CD4-positive, alpha-beta T cell treated with Interleukin-12 subunit alpha and Interleukin-12 subunit beta, for 1 hour (primary cell): Measurements from ENCODE around the gene PMM2.
"Not testable (repeated sequence)": the region's sequence is repeated elsewhere in the genome, so short reads cannot be mapped to it uniquely, and the experiment has no call there.

Source experiments
- DNase-seq: peaks from one replicate; pipeline ENCODE4 v3.0.0-alpha.2; 2020

The PMM2 gene

GRCh38 chr16:8868416-8869211, 71.0 kb downstream of the PMM2 start, which contains the start of gene CARHSP1:
TSS of gene CARHSP1 (minus strand) at chr16:8869006. CDS start at chr16:8859328, 9,678 bp downstream.
- DNase-seq, result peak; percentile 81

GRCh38 chr16:8869212-8869987, 71.8 kb downstream of the PMM2 start:
- DNase-seq, result no peak

GRCh38 chr16:8869988-8870241, 72.3 kb downstream of the PMM2 start:
- not testable (repeated sequence) for DNase-seq

- no peak for DNase-seq
Measured at GRCh38 chr16:8872071-8872470, 74.4 kb downstream of the PMM2 start.

GRCh38 chr16:8872967-8873865, 75.6 kb downstream of the PMM2 start:
- DNase-seq, result no peak

GRCh38 chr16:8873866-8874195, 76.2 kb downstream of the PMM2 start:
- DNase-seq, result not testable (repeated sequence)

- DNase-seq, result no peak
Measured at GRCh38 chr16:8874388-8874787, 76.7 kb downstream of the PMM2 start.

- not testable (repeated sequence) for DNase-seq
Measured at GRCh38 chr16:8875317-8875716, 77.7 kb downstream of the PMM2 start.

- DNase-seq, result peak; percentile 11
Measured at GRCh38 chr16:8877894-8878522, 80.4 kb downstream of the PMM2 start.

GRCh38 chr16:8878523-8878911, 80.9 kb downstream of the PMM2 start:
- DNase-seq, result no peak

GRCh38 chr16:8880839-8881510, 83.3 kb downstream of the PMM2 start:
- no peak for DNase-seq

- no peak for DNase-seq
Measured at GRCh38 chr16:8882041-8882617, 84.5 kb downstream of the PMM2 start, which contains the start of gene LITAFD. TSS of gene LITAFD (plus strand) at chr16:8882351. CDS start at chr16:8884356, 2,005 bp downstream.

GRCh38 chr16:8882725-8883377, 85.2 kb downstream of the PMM2 start:
- no peak for DNase-seq

- DNase-seq, result no peak
Measured at GRCh38 chr16:8885674-8886592, 88.3 kb downstream of the PMM2 start.

GRCh38 chr16:8886593-8887430, 89.2 kb downstream of the PMM2 start:
- DNase-seq, result no peak

- no peak for DNase-seq
Measured at GRCh38 chr16:8887431-8887765, 89.8 kb downstream of the PMM2 start.

GRCh38 chr16:8887952-8888560, 90.4 kb downstream of the PMM2 start:
- DNase-seq, result no peak

- no peak for DNase-seq
Measured at GRCh38 chr16:8888951-8889892, 91.6 kb downstream of the PMM2 start.
